GM19239 (cell line): ENCODE results near the gene TMEFF2.

Source experiments
- DNase-seq: peaks from one replicate; pipeline ENCODE4 v3.0.0; 2011; ENCODE audit warnings: low spot score; ENCODE audit not compliant: insufficient read length
- FAIRE-seq: peaks from 2 replicates; lab custom pipeline; 2011; peaks lifted over from hg19 to GRCh38; lab: Jason Lieb, UNC

TMEFF2 gene

GRCh38 chr2:191983186-191983585 is 211.5 kb downstream of the TMEFF2 start:
- DNase-seq (no peak), FAIRE-seq (no peak)

GRCh38 chr2:191981706-191982105 is 213.0 kb downstream of the TMEFF2 start:
- no peak for FAIRE-seq
- no peak for DNase-seq

GRCh38 chr2:191980483-191980882 is 214.2 kb downstream of the TMEFF2 start:
- DNase-seq (no peak), FAIRE-seq (no peak)

GRCh38 chr2:191979221-191979730 is 215.5 kb downstream of the TMEFF2 start:
- DNase-seq (no peak), FAIRE-seq (no peak)

- FAIRE-seq (no peak), DNase-seq (no peak)
These were observed 217.0 kb downstream of the TMEFF2 start for GRCh38 chr2:191977754-191978153.

GRCh38 chr2:191976436-191976835 is 218.3 kb downstream of the TMEFF2 start:
- FAIRE-seq (no peak), DNase-seq (no peak)

- DNase-seq = no peak
- FAIRE-seq = no peak
These were observed 220.1 kb downstream of the TMEFF2 start for GRCh38 chr2:191974676-191975075.

GRCh38 chr2:191970867-191971266 is 223.9 kb downstream of the TMEFF2 start:
- FAIRE-seq (no peak), DNase-seq (no peak)

GRCh38 chr2:191968120-191968519 is 226.6 kb downstream of the TMEFF2 start:
- FAIRE-seq (no peak), DNase-seq (no peak)

GRCh38 chr2:191965733-191966132 is 229.0 kb downstream of the TMEFF2 start:
- DNase-seq (no peak), FAIRE-seq (no peak)

- FAIRE-seq (no peak), DNase-seq (no peak)
These were observed 233.2 kb downstream of the TMEFF2 start for GRCh38 chr2:191961556-191961955.

GRCh38 chr2:191959209-191959608 is 235.5 kb downstream of the TMEFF2 start:
- no peak for FAIRE-seq

GRCh38 chr2:191957996-191958860 is 236.5 kb downstream of the TMEFF2 start:
- DNase-seq (no peak), FAIRE-seq (peak; percentile 21)

More at GRCh38 chr2:191959209-191959608, 235.5 kb downstream of the TMEFF2 start:
- DNase-seq = no peak

GRCh38 chr2:191954451-191954850 is 240.3 kb downstream of the TMEFF2 start:
- DNase-seq (no peak), FAIRE-seq (no peak)

GRCh38 chr2:191952515-191953270 is 242.0 kb downstream of the TMEFF2 start:
- DNase-seq (no peak), FAIRE-seq (no peak)

- peak; percentile 8 for FAIRE-seq
- DNase-seq = no peak
These were observed 242.9 kb downstream of the TMEFF2 start for GRCh38 chr2:191951832-191952231.

GRCh38 chr2:191951376-191951775 is 243.4 kb downstream of the TMEFF2 start:
- no peak for FAIRE-seq
- no peak for DNase-seq

GRCh38 chr2:191950132-191950874 is 244.4 kb downstream of the TMEFF2 start:
- FAIRE-seq = no peak
- DNase-seq = no peak

- FAIRE-seq (no peak), DNase-seq (no peak)
These were observed 247.5 kb downstream of the TMEFF2 start for GRCh38 chr2:191947235-191947634.

- FAIRE-seq (peak; percentile 51), DNase-seq (no peak)
These were observed 248.1 kb downstream of the TMEFF2 start for GRCh38 chr2:191946471-191947182.
